SIG-M5 treated with dmso at 0.1 percent for 504 hours (cell line): ENCODE results near the gene PPP4R3A.
A peak's percentile ranks its signal among the peaks of the same experiment; 100 is the strongest.
"Not testable (repeated sequence)": the region's sequence is repeated elsewhere in the genome, so short reads cannot be mapped to it uniquely, and the experiment has no call there.

ENCODE experiments used
- DNase-seq: peaks from one replicate; lab custom pipeline; 2025; ENCODE audit not compliant: unreplicated experiment; lab: John Stamatoyannopoulos, UW

PPP4R3A gene

DNA sequence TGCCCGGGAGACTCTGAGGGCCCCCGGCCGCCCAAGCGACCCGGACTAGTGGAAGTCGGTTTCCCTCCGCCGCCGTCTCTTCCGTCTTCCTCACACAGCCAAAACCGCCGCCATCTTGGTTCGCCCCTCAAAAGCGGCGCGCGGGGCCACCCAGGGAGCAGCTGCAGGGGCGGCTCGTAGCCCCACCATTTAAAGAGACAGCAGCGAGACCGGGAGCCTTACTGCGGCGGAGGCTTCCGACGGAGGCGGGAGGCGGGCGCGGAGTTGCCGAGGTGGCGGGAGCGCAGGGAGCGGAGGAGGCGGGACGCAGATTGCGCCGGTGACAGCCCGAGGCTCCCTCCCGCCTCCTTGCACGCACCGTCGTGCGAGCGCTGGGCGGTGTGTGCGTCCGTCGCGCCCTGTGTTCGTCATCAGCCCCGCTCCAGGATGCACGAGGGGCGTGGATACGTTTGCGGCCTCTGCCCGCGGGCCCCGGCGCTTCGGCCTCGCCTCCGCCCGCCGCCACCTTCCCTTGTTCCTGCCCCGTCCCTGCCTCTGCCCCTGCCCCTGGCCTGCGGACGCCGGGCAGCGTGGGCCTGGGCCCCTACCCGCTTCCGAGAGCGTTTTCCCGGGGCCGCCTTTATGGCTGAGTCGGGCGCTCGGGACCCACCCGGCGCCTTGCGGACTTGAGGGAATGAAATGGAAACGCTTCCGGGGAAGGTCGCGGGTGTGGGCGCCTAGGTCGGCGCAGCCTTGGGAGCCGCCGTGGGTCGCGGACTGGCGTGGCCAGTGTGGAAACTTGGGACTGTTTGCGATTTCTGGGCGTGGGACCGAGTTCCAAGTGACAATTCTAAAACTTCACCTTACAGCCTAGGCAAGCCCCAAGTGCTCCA is at the start of gene PPP4R3A:
PPP4R3A (minus strand) TSS at position 140 of the 872 bp plus-strand sequence. CDS start 663 bp downstream, outside the sequence.
- DNase-seq = peak; percentile 91

DNA sequence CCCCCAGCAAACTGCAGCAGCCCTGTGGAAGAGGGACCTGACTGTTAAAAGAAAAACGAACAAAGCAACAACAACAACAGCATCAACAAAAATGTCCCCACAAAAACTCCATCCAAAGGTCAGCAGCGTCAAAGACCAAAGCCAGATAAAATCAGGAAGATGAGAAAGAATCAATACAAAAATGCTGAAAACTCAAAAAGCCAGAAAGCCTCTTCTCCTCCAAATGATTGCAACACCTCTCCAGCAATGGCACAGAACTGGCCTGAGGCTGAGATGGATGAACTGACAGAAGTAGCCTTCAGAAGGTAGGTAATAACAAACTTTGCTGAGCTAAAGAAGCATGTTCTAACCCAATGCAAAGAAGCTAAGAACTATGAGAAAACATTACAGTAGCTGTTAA is 45.4 kb upstream of the PPP4R3A start:
- peak; percentile 33 for DNase-seq

DNA sequence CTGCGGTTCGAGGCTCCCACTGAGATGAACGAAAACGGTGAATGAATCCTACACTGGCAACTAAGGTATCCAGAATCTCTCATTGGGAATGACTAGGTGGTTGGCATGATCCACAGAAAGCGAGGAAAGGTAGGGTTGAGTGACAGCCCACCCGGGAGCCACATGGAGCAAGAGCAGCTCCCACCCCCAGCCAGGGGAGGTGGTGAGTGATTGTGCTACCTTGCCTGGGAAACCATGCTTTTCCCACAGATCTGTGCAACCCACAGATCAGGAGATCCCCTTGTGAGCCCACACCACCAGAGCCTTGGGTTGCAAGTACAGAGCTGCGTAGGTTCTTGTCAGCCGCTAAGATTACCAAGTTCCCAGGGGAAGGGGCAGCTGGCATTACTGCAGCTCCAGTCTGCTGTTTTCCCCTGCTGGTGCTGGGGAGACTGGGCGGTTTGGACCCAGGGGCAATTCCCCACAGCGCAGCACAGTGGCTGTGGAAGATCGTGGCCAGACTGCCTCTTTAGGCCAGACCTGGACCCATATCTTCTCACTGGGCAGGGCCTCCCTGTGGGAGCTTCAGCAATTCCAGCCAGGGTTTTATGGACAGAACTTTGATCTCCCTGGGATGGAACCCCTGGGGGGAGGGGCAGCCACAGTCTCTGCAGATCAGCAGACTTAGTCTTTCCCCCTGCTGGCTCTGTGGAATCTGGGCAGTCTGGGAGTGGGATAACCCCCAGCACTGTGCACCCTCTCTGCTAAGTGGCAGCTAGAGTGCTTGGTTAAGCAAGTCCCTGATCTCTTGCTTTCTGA is 44.6 kb upstream of the PPP4R3A start:
- DNase-seq = no peak

GRCh38 chr14:91548108-91548507 is 38.0 kb upstream of the PPP4R3A start:
- DNase-seq = no peak

- DNase-seq = no peak
Observed at GRCh38 chr14:91545946-91546716, 36.0 kb upstream of the PPP4R3A start.

- DNase-seq = no peak
Observed at GRCh38 chr14:91545204-91545603, 35.1 kb upstream of the PPP4R3A start.

DNA sequence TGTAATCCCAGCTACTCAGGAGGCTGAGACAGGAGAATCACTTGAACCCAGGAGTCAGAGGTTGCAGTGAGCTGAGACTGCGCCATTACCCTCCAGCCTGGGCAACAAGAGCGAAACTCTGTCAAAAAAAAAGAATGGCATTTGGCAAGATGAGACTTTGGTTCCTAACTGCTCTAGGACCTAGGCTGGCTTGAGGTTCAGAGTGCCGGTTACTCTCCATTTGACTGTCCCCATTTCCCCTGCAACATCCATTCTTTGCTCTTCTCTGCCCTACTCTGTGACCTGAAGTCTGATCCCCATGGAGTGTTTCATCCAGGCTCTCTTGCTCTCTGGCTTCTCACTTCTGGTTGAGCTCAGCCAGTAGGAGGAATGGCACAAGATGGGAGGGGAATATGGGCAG is 26.2 kb upstream of the PPP4R3A start:
- DNase-seq = no peak

DNA sequence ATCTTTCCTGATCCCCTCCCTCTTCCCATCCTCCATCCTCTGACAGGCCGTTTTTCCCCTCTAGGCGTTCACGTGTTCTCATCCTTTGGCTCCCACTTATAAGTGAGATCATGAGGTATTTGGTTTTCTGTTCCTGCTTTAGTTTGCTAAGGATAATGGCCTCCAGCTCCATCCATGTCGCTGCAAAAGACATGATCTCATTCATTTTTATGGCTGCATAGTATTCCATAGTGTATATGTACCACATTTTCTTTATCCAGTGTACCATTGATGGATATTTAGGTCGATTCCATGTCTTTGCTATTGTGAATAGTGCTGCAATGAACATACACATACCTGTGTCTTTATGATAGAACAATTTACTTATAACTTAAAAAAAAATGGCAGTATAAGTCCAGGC is 23.9 kb upstream of the PPP4R3A start:
- not testable (repeated sequence) for DNase-seq

DNA sequence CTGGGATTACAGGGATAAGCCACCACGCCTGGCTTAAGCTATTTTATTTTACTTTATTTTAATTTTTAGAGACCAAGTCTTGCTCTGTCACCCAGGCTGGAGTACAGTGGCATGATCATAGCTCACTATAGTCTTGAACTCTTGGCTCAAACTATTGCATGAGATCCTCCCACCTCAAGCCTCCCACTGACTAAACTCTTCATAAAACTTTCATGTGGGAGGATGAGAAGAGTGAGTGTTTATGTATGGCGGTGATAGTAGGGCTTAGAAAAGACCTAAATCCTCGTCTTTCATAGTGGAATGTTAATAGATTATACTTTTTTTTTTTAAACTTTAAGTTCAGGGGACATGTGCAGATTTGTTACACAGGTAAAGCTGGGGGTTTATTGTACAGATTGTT is 23.5 kb upstream of the PPP4R3A start:
- no peak for DNase-seq

DNA sequence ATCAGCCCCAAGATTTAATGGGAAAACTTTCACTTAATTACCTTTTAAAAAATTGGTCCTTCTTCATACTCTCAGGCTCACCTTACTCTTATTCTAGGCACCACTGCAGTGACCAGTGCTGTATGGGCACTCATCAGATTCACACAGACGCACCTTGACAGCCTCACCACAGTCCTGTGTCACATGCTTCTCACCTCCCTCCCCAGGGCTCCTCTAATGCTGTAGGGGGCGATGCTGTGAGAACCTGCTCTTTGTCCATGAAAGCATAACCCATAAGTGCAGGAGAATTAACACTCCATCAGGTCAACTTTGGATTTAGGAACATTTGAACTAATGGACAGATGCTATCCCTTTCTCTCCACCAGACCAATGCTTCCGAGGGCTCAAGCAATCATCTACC is 13.9 kb upstream of the PPP4R3A start:
- no peak for DNase-seq

GRCh38 chr14:91521061-91521640 is 11.0 kb upstream of the PPP4R3A start:
- DNase-seq = peak; percentile 26

- DNase-seq = no peak
Observed at GRCh38 chr14:91520138-91520537, 10.0 kb upstream of the PPP4R3A start.

DNA sequence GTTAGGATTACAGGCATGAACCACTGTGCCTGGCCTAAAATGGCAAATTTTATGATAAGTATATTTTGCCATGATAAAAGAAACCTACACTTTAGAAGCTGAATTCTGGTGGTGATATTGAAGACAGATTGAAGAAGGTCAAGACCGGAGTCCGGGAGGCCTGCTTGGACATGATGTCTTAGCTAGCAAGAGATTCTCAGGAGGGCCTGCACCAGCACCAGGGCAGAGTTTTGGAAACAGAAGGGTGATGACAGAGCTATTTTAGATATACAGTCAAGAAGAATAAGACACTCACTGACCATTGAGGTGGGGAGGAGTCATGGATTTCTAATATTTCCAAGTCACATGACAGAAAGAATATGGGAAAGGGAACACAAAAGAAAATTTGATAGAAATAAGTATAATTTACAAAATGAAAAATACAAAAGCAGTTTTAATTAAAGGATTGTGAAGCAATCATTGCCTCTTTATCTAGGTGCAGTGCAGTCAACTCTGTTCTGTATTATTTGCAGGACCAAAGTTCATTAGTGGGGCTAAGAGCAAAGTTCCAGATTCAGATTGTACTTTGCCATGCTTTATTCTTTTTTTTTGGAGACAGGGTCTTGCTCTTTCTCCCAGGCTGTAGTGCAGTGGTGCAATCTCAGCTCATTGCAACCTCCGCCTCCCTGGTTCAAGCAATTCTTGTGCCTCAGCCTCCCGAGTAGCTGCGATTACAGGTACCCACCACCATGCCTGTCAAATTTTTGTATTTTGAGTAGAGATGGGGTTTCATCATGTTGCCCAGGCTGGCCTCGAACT is 9.3 kb upstream of the PPP4R3A start:
- DNase-seq = no peak

DNA sequence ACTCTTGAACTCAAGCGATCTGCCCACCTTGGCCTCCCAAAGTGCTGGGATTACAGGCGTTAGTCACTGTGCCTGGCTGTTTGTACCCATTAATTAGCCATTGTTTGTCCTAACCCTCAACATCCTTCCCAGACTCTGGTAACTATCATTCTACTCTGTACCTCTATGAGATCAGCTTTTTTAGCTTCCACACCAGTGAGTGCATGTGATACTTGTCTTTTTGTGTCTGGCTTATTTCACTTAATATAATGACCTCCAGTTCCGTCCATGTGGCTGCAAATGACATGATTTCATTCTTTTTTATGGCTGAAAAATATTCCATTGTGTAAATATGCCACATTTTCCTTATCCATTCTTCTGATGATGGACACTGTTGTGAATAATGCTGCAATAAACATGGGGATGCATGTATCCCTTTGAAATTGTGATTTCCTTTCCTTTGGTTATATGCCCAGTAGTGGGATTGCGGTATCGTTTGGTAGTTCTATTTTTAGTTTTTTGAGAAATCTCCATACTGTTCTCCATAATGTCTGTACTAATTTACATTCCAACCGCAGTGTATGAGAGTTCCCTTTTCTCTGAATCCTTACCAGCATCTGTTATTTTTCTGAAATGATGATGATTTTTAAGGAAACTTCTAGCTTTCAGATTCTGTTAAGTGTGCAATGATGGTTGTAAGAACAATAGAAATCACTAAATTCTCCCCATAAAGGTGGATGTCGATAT is 6.7 kb upstream of the PPP4R3A start:
- DNase-seq = no peak

DNA sequence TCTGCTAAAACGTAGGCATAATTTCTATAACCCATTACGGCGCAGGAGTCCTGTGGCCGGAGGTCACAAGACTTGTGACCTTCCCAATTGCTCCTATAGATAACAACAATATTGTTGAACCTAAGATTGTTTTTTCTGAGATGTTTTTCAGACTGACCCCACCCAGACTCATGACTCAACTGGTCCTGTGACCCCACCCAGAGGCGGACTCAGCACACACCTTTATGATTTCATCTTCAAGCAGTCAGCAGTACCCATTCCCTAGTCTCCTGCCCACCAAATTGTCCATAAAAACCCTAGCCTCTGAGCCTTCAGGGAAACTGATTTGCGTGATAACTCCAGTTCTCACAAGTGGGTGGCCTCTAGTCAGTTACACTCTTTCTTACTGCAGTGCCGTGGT is 5.9 kb upstream of the PPP4R3A start:
- DNase-seq = no peak

DNA sequence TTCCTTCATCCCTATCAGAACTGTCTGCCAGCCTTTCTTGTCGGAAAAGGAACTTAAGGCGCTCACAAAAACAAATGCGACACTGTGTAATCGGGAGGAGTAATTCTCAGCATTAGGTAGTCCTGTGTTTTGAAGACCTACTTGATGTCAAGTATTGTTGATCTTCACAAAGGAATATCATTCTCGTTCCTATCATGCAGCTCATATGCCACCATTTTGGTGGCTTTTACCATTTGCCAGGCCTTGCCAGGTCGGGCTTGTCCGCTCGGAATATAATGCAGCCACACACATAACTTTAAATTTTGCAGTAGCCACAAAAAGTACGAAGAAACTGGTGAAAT is 903 bp upstream of the PPP4R3A start:
- DNase-seq = no peak

- no peak for DNase-seq
Observed at GRCh38 chr14:91509878-91510170, 286 bp downstream of the PPP4R3A start.

DNA sequence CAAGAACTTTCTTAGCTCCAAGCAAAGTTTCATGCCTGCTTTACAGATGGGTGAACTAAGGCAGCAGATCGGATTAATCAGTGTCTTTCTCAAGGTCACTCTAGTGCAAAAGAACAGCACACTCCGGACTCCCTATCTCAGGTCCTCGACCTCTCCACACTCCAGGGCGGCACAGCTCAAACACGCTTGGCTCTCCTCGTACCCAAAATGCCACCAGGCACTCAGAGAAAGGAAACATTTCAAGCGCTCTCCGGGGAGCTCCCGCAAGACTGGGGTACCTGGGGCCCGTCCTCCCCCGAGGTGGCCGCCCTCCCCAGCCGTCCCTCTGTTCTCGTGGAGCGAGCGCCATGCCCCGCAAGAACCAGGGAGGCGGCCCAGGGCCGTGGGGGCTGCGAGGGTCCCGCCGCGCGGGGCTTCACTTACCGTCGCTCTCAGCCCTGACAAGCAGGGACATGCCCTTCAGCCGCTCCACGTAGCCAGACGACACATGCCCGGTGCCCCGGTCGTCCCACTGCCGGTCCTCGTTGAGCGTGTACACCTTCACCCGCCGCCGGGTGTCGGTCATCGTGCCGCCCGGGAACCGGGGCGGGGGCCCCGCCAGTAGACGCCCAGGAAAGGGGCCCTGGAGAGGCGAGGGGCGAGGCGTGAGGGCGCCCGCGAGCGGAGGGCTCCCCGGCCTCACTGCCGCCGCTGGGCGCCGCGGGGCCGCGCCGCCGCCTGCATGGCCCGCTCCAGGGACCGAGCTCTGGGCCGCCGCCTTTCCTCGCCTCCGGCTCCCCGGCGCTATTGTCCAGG is 830 bp downstream of the PPP4R3A start:
- no peak for DNase-seq

DNA sequence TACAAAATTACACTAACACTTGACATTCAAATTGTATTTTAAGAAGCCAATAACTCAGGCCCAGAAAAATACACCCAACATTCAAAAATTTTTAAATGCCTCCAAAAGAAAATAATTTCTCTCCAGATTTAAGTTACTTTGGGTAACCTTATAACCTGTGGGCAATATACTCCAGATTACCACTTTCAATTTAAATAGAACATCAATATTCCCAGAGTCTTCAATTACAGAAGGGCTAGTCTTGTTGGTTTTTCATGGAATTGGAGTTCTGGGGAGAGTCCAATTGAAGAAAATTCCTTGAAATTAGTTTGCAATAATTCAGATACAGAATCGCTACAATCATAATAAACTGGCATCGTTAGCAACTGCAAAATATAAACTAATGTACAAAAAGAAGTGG is 2.0 kb downstream of the PPP4R3A start:
- DNase-seq = no peak
